Right ventricle myocardium superior (tissue), 1 donor: Measurements from ENCODE around the gene NXF2. TPM values are rescaled to one million over a fixed set of nuclear protein-coding genes. Genes with fewer than 3 reads are reported as not detected.
"Not testable (repeated sequence)": the region's sequence is repeated elsewhere in the genome, so short reads cannot be mapped to it uniquely, and the experiment has no call there.

Experiments
- ATAC-seq: fragments of 200-7000 bp; cut with Tn5 transposase; one replicate; pipeline ENCODE4 v1.9.1; 2020; ENCODE audit warnings: mild to moderate bottlenecking; ENCODE audit not compliant: poor library complexity
- DNase-seq: peaks from one replicate; pipeline ENCODE4 v3.0.0-alpha.2; 2020
- intact Hi-C: fragments of 100-400 bp; cut with DNase I; formaldehyde crosslinking; loops from one replicate; pipeline ENCODE4 v1.11.2; 2022
- long read RNA-seq: library from polyadenylated mRNA; unstranded; transcript quantifications from one replicate; pipeline ENCODE4 v2.0.0, GENCODE V29; 2021
- total RNA-seq: library from RNA; stranded (reverse); fragmentation: NEBNext Ultra II Directional; extraction: Animal tissue kit (Norgen Biotek cat#: 25700); gene quantifications from one replicate; pipeline ENCODE4 v1.2.1, GENCODE V29; 2021
- donor health status: DM: no; HTN: yes; CAD: no; lungs with severe emphysema.

NXF2 gene
- not detected for total RNA-seq
- long read RNA-seq = 0 reads

- DNase-seq, ATAC-seq, intact Hi-C loops: not testable (repeated sequence)
Measured at GRCh38 chrX:102246893-102247292, at the start of gene NXF2. NXF2 (plus strand) TSS chrX:102247167; CDS start chrX:102307079, 59,912 bp downstream.

GRCh38 chrX:102207940-102208339 is 39.0 kb upstream of the NXF2 start:
- ATAC-seq, DNase-seq, intact Hi-C loops: not testable (repeated sequence)

- ATAC-seq, DNase-seq, intact Hi-C loops: not testable (repeated sequence)
Measured at GRCh38 chrX:102214986-102215385, 32.0 kb upstream of the NXF2 start, which contains the start of gene TCP11X1. TCP11X1 (plus strand) TSS chrX:102215301.

- DNase-seq, intact Hi-C loops, ATAC-seq: not testable (repeated sequence)
Measured at GRCh38 chrX:102216497-102216896, 30.5 kb upstream of the NXF2 start.

GRCh38 chrX:102235678-102236077 is 11.3 kb upstream of the NXF2 start:
- peak; percentile 2 for DNase-seq
- ATAC-seq, intact Hi-C loops: not testable (repeated sequence)

- intact Hi-C loops, ATAC-seq: not testable (repeated sequence)
- DNase-seq = peak; percentile 2
Measured at GRCh38 chrX:102240265-102240664, 6.7 kb upstream of the NXF2 start.

GRCh38 chrX:102272231-102272630 is 25.3 kb downstream of the NXF2 start:
- intact Hi-C loops, DNase-seq, ATAC-seq: not testable (repeated sequence)

GRCh38 chrX:102338162-102338561 is 91.2 kb downstream of the NXF2 start:
- DNase-seq = no peak
- intact Hi-C loops = no loop called here
- ATAC-seq = no peak

- ATAC-seq = no peak
- intact Hi-C loops = no loop called here
- DNase-seq = no peak
Measured at GRCh38 chrX:102339312-102340298, 92.6 kb downstream of the NXF2 start.

GRCh38 chrX:102341867-102342266 is 94.9 kb downstream of the NXF2 start:
- DNase-seq (no peak), ATAC-seq (no peak)
- intact Hi-C loops = no loop called here

- intact Hi-C loops = no loop called here
- DNase-seq = peak; percentile 40
- no peak for ATAC-seq
Measured at GRCh38 chrX:102345916-102346315, 98.9 kb downstream of the NXF2 start.

Other genes with a start within 250 kb of the NXF2 start
- 0.27 TPM for gene TCEAL2, start 121.5 kb upstream of the NXF2 start, total RNA-seq
- gene TCEAL6, start 104.7 kb upstream of the NXF2 start, total RNA-seq = not detected
- 0.97 TPM for gene BEX5, start 91.2 kb upstream of the NXF2 start, total RNA-seq
- gene TCP11X1, start 31.9 kb upstream of the NXF2 start, total RNA-seq = not detected
- gene NXF2B, start 192.8 kb downstream of the NXF2 start, total RNA-seq = not detected
- not detected for gene TCP11X2, start 224.6 kb downstream of the NXF2 start, total RNA-seq